ENCODE results near the gene KHDC1. TPM values are rescaled to one million over a fixed set of nuclear protein-coding genes. Genes with fewer than 3 reads are reported as not detected.
"Not testable (repeated sequence)": the region's sequence is repeated elsewhere in the genome, so short reads cannot be mapped to it uniquely, and the experiment has no call there.

Gene KHDC1
- total RNA-seq, 1 experiment from 2014 or later, result 1.3 TPM

GRCh38 chr6:73308712-73309534, 45.9 kb upstream of the KHDC1 start:
- CTCF ChIA-PET, result interaction anchor here (0.5 to 1.9 kb wide), 16 partner anchors 10 to 924 kb away, joined by 3 to 11 read pairs (median 4); no protein-coding TSS in a partner anchor
- Mint-ChIP-seq H3K36me3 (ENCODE audit: insufficient read depth, unreplicated experiment) (peaks cover 5% of the 10 kb centered on the region), H3K4me1 (ENCODE audit: insufficient read depth, unreplicated experiment) (peaks cover 4% of the 10 kb centered on the region), H3K9me3 (ENCODE audit: unreplicated experiment) (no peaks in the 10 kb centered on the region), H3K4me3 (ENCODE audit: unreplicated experiment) (peak overlapping the region; percentile 98), H3K27me3 (ENCODE audit: insufficient read depth, unreplicated experiment) (no peaks in the 10 kb centered on the region), H3K27ac (ENCODE audit: low read depth, unreplicated experiment) (peak overlapping the region; percentile 92)
- no TSS peak for BruUV-seq (replicated peaks)
- no peak for TF ChIP-seq CTCF (IDR thresholded peaks at IDR 0.05; ENCODE audit: unreplicated experiment)
- intact Hi-C loops (cut with micrococcal nuclease), result no loop called here
- peak; percentile 42 for DNase-seq (ENCODE audit: unreplicated experiment)
- POLR2A ChIA-PET, result interaction anchor here (0.7 to 1.8 kb wide), 9 partner anchors 18 to 714 kb away, joined by 3 to 6 read pairs (median 3); partner anchors contain the start of genes CGAS and SLC17A5

GRCh38 chr6:73303773-73304172, 40.8 kb upstream of the KHDC1 start:
- intact Hi-C loops (cut with micrococcal nuclease); H3K36me3 Mint-ChIP-seq (ENCODE audit: insufficient read depth, unreplicated experiment); H3K4me3 Mint-ChIP-seq (ENCODE audit: unreplicated experiment); BruUV-seq (replicated peaks); H3K9me3 Mint-ChIP-seq (ENCODE audit: unreplicated experiment); H3K27me3 Mint-ChIP-seq (ENCODE audit: insufficient read depth, unreplicated experiment); H3K4me1 Mint-ChIP-seq (ENCODE audit: insufficient read depth, unreplicated experiment); DNase-seq (ENCODE audit: unreplicated experiment); H3K27ac Mint-ChIP-seq (ENCODE audit: low read depth, unreplicated experiment): not testable (repeated sequence)
- POLR2A ChIA-PET, result interaction anchor here (0.6 to 0.9 kb wide), 2 partner anchors 13 to 18 kb away, joined by 3 read pairs; no protein-coding TSS in a partner anchor
- CTCF ChIA-PET, result interaction anchor here (0.5 to 1.4 kb wide), 2 partner anchors 18 to 788 kb away, joined by 3 read pairs; no protein-coding TSS in a partner anchor

GRCh38 chr6:73302339-73302738, 39.3 kb upstream of the KHDC1 start:
- no TSS peak for BruUV-seq (replicated peaks)
- no peak for TF ChIP-seq CTCF (IDR thresholded peaks at IDR 0.05; ENCODE audit: unreplicated experiment)
- ChIA-PET CTCF (no interaction called here), POLR2A (interaction anchor here (0.6 to 0.8 kb wide), 2 partner anchors 17 to 113 kb away, joined by 3 read pairs; no protein-coding TSS in a partner anchor)
- no peak for DNase-seq (ENCODE audit: unreplicated experiment)
- H3K9me3 Mint-ChIP-seq (ENCODE audit: unreplicated experiment), result no peaks in the 10 kb centered on the region
- no peak overlapping the region for H3K27ac Mint-ChIP-seq (ENCODE audit: low read depth, unreplicated experiment)
- no peak overlapping the region for H3K4me3 Mint-ChIP-seq (ENCODE audit: unreplicated experiment)
- intact Hi-C loops (cut with micrococcal nuclease), result no loop called here
- no peaks in the 10 kb centered on the region for H3K36me3 Mint-ChIP-seq (ENCODE audit: insufficient read depth, unreplicated experiment)
- H3K4me1 Mint-ChIP-seq (ENCODE audit: insufficient read depth, unreplicated experiment), result no peaks in the 10 kb centered on the region
- H3K27me3 Mint-ChIP-seq (ENCODE audit: insufficient read depth, unreplicated experiment), result no peaks in the 10 kb centered on the region

- Mint-ChIP-seq H3K27ac (ENCODE audit: low read depth, unreplicated experiment) (no peak overlapping the region), H3K36me3 (ENCODE audit: insufficient read depth, unreplicated experiment) (no peaks in the 10 kb centered on the region), H3K4me1 (ENCODE audit: insufficient read depth, unreplicated experiment) (no peaks in the 10 kb centered on the region), H3K27me3 (ENCODE audit: insufficient read depth, unreplicated experiment) (no peaks in the 10 kb centered on the region), H3K9me3 (ENCODE audit: unreplicated experiment) (no peaks in the 10 kb centered on the region), H3K4me3 (ENCODE audit: unreplicated experiment) (no peak overlapping the region)
- no peak for DNase-seq (ENCODE audit: unreplicated experiment)
- CTCF ChIA-PET, result interaction anchor here (1.0 kb wide), 2 partner anchors 9 to 27 kb away, joined by 3 to 4 read pairs; no protein-coding TSS in a partner anchor
- POLR2A ChIA-PET, result interaction anchor here (0.6 kb wide), 1 partner anchor 44 kb away, joined by 3 read pairs; no protein-coding TSS in a partner anchor
- no TSS peak for BruUV-seq (replicated peaks)
- intact Hi-C loops (cut with micrococcal nuclease), result no loop called here
- TF ChIP-seq CTCF (IDR thresholded peaks at IDR 0.05; ENCODE audit: unreplicated experiment), result no peak
Measured at GRCh38 chr6:73299151-73299971, 36.4 kb upstream of the KHDC1 start.

All from MCF 10A (cell line).